Measurements from ENCODE around the gene GBX2.

GRCh38 chr2:236177604-236177966, 9.4 kb upstream of the GBX2 start:
- no peak for TF ChIP-seq POLR2A (IDR thresholded peaks at IDR 0.05)
- TF ChIP-seq CTCF (IDR thresholded peaks at IDR 0.05): no peak

All from gastroesophageal sphincter (tissue), 3 donors.